ENCODE results near the gene PIGR. TPM values are rescaled to one million over a fixed set of nuclear protein-coding genes. Genes with fewer than 3 reads are reported as not detected.

The PIGR gene
- total RNA-seq, 1 donor from 2014 or later: 0.25 TPM

DNA sequence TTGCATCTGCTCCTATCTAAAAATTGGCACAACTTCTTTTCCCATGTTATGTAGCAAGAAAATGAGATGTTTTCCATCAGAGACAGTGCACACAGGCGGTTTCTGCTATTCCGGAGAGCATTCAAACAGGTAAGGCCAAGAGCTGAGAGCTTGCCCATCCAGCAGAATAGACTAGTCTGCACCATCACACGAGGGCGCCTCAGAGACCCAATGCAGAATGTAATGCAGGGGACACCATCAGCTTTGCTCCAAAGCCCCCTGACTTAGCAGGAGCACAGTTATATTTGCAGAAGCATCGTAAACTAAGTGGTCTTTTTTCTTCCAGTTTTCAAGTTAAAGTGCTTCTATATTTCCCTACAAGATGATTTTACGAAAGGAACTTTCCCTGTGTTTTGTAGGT is 44.3 kb downstream of the PIGR start:
- no peak for TF ChIP-seq CTCF (IDR thresholded peaks at IDR 0.05)
- no peak for TF ChIP-seq POLR2A (IDR thresholded peaks at IDR 0.05)
- TF ChIP-seq POLR2AphosphoS5 (IDR thresholded peaks at IDR 0.05; ENCODE audit: insufficient read depth in 1 of 2, low read depth in 1 of 2): no peak
- Histone ChIP-seq H3K27ac (no peak overlapping the region), H3K4me3 (no peak overlapping the region), H3K4me1 (peaks cover under 1% of the 10 kb centered on the region), H3K27me3 (no peaks in the 10 kb centered on the region), H3K36me3 (no peaks in the 10 kb centered on the region), H3K9me3 (no peaks in the 10 kb centered on the region)
- DNase-seq (ENCODE audit: extremely low spot score in 2 of 2): no peak
- intact Hi-C loops (cut with DNase I): no loop called here

GRCh38 chr1:206900149-206900548 is 46.1 kb downstream of the PIGR start:
- H3K27ac ChIP-seq: no peak overlapping the region
- H3K27me3 ChIP-seq: no peaks in the 10 kb centered on the region
- intact Hi-C loops (cut with DNase I): no loop called here
- H3K4me3 ChIP-seq: no peak overlapping the region
- H3K9me3 ChIP-seq: no peaks in the 10 kb centered on the region
- no peak for DNase-seq (ENCODE audit: extremely low spot score in 2 of 2)
- H3K36me3 ChIP-seq: no peaks in the 10 kb centered on the region
- peaks cover 18% of the 10 kb centered on the region for H3K4me1 ChIP-seq
- no peak for TF ChIP-seq POLR2A (IDR thresholded peaks at IDR 0.05)
- TF ChIP-seq CTCF (IDR thresholded peaks at IDR 0.05): no peak
- TF ChIP-seq POLR2AphosphoS5 (IDR thresholded peaks at IDR 0.05; ENCODE audit: insufficient read depth in 1 of 2, low read depth in 1 of 2): no peak

GRCh38 chr1:206899717-206900116 is 46.5 kb downstream of the PIGR start:
- DNase-seq (ENCODE audit: extremely low spot score in 2 of 2): no peak
- intact Hi-C loops (cut with DNase I): no loop called here

DNA sequence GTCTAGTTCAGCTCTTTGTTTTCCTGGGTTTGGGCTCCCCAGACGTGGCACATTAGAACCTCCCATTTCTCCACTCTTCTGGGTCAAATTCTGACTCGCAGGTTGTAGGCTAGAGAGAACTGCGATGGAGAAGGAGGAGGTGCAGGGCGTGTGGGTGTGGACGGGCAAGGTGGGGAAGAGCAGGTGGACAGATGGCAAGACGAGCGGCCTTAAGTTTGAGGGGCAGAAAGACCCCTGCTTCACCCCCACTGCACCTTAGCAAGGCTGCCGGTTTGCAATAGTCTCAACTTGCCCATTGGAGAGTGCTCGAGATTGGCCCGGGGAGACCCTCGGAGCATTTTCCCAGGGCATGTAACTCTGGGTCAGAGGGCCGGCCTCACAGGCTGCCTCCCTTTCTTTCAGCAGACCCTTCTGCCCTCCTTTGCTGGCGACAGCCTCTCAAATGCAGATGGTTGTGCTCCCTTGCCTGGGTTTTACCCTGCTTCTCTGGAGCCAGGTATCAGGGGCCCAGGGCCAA is 47.3 kb downstream of the PIGR start:
- intact Hi-C loops (cut with DNase I): no loop called here
- Histone ChIP-seq H3K4me1 (peaks cover 18% of the 10 kb centered on the region), H3K36me3 (no peaks in the 10 kb centered on the region), H3K9me3 (no peaks in the 10 kb centered on the region), H3K27ac (no peak overlapping the region), H3K27me3 (no peaks in the 10 kb centered on the region), H3K4me3 (no peak overlapping the region)
- TF ChIP-seq POLR2A (IDR thresholded peaks at IDR 0.05) (no peak), POLR2AphosphoS5 (IDR thresholded peaks at IDR 0.05; ENCODE audit: insufficient read depth in 1 of 2, low read depth in 1 of 2) (no peak), CTCF (IDR thresholded peaks at IDR 0.05) (no peak)
- DNase-seq (ENCODE audit: extremely low spot score in 2 of 2): no peak

More at GRCh38 chr1:206899717-206900116, 46.5 kb downstream of the PIGR start:
- no peak overlapping the region for H3K27ac ChIP-seq
- TF ChIP-seq POLR2AphosphoS5 (IDR thresholded peaks at IDR 0.05; ENCODE audit: insufficient read depth in 1 of 2, low read depth in 1 of 2): no peak
- TF ChIP-seq POLR2A (IDR thresholded peaks at IDR 0.05): no peak
- TF ChIP-seq CTCF (IDR thresholded peaks at IDR 0.05): no peak
- H3K4me1 ChIP-seq: peaks cover 18% of the 10 kb centered on the region
- H3K36me3 ChIP-seq: no peaks in the 10 kb centered on the region
- H3K4me3 ChIP-seq: no peak overlapping the region
- H3K9me3 ChIP-seq: no peaks in the 10 kb centered on the region
- no peaks in the 10 kb centered on the region for H3K27me3 ChIP-seq

DNA sequence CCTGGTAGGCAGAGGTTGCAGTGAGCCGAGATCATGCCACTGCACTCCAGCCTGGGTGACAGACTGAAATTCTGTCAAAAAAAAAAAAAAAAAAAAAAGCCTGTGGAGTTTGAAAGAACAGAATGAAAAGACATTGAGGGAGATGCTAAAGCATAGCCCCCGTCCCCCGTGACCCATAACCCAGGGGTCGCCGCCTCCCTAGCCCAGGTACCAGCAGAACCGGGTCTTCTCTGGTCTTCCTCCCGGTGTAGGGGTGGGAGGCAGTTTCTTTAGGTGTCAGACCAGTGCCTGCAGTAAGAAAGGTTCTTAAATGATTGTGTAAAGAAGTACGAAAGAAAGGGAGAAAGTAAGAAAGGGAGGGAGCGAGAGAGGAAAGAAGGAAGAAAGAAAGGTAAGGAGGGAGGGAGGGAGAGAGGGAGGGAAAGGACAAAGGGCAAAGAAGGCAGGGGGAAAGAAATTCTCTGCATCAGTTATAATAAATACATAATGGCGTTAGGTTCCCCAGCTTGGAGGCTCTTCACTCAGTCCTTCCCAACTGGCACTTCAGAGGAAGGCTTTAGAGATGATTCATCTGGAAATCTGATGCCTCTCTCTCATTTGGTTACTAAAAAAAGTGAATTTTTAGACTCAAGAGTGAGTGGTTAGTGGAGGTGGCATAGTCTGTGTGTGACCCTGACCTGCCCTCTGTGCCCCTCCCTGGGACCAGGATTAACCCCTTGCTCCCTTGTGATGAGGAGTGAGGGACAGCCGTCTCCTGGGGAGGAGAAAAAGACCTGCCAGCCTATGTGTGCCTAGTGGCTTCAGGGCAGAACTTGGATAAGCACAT is 48.0 kb downstream of the PIGR start:
- Histone ChIP-seq H3K36me3 (no peaks in the 10 kb centered on the region), H3K4me3 (no peak overlapping the region), H3K9me3 (no peaks in the 10 kb centered on the region), H3K27ac (no peak overlapping the region), H3K4me1 (peaks cover 18% of the 10 kb centered on the region), H3K27me3 (no peaks in the 10 kb centered on the region)
- intact Hi-C loops (cut with DNase I): no loop called here
- no peak for DNase-seq (ENCODE audit: extremely low spot score in 2 of 2)
- no peak for TF ChIP-seq CTCF (IDR thresholded peaks at IDR 0.05)
- TF ChIP-seq POLR2A (IDR thresholded peaks at IDR 0.05): no peak
- TF ChIP-seq POLR2AphosphoS5 (IDR thresholded peaks at IDR 0.05; ENCODE audit: insufficient read depth in 1 of 2, low read depth in 1 of 2): no peak

Data from vagina (tissue), 2 donors.